ENCODE results near the gene BACE1. TPM values are rescaled to one million over a fixed set of nuclear protein-coding genes. Genes with fewer than 3 reads are reported as not detected.

The BACE1 gene
- total RNA-seq, 4 donors from 2014 or later = 20.0 to 32.4 (median 24.7) TPM

- no peak for DNase-seq (ENCODE audit: low spot score)
- ATAC-seq (ENCODE audit: low FRiP score) = no peak
- TF ChIP-seq CTCF (IDR thresholded peaks at IDR 0.05) = no peak
Measured at GRCh38 chr11:117319214-117319840, 3.3 kb upstream of the BACE1 start.

DNA sequence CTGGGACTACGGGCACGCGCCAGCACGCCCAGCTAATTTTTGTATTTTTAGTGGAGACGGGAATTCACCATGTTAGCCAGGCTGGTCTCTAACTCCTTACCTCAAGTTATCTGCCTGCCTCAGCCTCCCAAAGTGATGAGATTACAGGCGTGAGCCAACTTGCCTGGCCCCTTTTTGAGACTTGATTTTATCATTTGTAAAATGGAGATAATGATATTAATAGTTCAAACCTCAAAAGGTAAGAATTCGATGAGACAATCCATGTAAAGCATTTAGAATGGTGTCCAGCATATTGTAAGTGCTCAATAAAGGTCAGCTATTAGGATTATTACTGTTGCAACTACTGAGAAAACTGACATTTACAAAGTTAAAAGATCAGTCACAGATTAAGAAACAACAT lies 2.7 kb upstream of the BACE1 start:
- DNase-seq (ENCODE audit: low spot score) = no peak
- no peak for TF ChIP-seq CTCF (IDR thresholded peaks at IDR 0.05)
- no peak for ATAC-seq (ENCODE audit: low FRiP score)

- TF ChIP-seq CTCF (IDR thresholded peaks at IDR 0.05) = no peak
- DNase-seq (ENCODE audit: low spot score) = no peak
- ATAC-seq (ENCODE audit: low FRiP score) = peak; percentile 55
Measured at GRCh38 chr11:117315285-117316196, 515 bp downstream of the BACE1 start.

DNA sequence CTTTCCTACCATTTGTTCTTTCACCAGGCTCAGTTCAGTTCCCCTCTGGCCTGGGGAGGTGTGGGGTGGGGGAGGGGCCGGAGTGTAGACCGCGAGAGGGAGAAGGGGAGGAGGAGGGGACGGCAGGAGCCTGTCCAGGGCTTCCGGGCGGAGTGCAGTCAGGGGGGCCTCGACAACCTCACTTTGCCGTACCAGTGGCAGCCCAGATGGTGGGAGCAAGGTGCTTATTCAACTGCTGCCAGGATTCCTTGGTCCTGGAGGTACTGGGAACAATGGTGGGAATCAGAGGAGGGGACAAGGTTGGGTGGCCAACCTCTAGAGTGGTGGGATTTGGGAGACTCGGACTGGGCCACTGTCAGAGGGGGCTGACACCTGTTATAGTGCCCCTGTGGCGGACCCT lies 1.2 kb downstream of the BACE1 start:
- no peak for TF ChIP-seq CTCF (IDR thresholded peaks at IDR 0.05)
- ATAC-seq (ENCODE audit: low FRiP score) = no peak
- no peak for DNase-seq (ENCODE audit: low spot score)

DNA sequence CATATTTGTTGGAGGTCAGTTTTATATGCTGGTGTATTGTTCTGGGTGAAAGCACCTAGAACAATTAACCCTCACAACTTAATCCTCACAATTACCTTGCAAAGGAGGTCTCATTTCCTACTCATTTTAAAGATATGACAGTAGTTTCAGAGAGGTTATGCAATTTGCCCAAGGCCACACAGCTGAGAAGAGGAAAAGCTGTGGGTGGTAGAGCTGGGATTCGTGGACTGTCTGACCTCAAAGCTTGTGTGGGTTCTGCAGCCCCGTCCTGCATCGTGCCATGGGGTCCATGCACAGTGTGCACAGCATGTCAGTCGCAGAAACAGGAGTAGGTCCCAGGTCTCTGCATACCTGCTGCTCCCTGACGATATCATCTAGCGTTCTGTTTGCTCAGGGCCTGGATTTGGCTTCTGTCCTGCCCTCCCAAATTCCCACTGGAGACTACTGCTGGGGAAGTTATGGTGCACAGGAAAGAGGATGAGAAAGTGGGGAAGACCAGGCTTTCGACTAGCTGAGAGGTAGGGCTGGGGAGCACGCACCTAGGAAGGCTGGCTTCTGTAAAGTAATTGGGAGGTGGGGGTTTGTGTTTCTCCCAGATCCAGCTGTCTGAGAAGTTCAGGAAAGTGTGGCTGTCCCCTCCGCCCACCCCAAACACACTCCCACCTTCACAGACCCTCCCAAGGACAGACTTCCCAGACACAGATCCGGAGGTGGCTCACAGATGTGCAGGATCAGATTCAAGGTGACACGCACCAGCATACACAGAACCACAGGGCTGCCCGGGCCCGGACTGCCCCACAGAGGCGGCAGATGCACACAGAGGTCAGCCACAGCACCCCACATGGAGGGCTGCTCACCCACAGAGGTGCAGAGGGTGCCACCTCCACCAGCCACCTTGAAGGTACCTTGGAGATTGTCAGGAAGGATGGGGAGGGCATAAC lies 2.0 kb downstream of the BACE1 start:
- no peak for DNase-seq (ENCODE audit: low spot score)
- ATAC-seq (ENCODE audit: low FRiP score) = no peak

More for the DNA sequence above, 2.0 kb downstream of the BACE1 start:
- no peak for TF ChIP-seq CTCF (IDR thresholded peaks at IDR 0.05)

All from omental fat pad (tissue), 4 donors.